ENCODE measurements around the gene S100A2.

GRCh38 chr1:153531638-153532037 is 34.0 kb downstream of the S100A2 start:
- no peak for TF ChIP-seq CTCF (IDR thresholded peaks at IDR 0.05; ENCODE audit: insufficient read depth, low read length)
- TF ChIP-seq GABPA (IDR thresholded peaks at IDR 0.05; ENCODE audit: low read depth) = no peak

Data from HL-60 (cell line).